ENCODE results near the gene R3HDML. TPM values are rescaled to one million over a fixed set of nuclear protein-coding genes. Genes with fewer than 3 reads are reported as not detected.

Gene R3HDML
- total RNA-seq, 2 experiments from 2014 or later, result not detected

DNA sequence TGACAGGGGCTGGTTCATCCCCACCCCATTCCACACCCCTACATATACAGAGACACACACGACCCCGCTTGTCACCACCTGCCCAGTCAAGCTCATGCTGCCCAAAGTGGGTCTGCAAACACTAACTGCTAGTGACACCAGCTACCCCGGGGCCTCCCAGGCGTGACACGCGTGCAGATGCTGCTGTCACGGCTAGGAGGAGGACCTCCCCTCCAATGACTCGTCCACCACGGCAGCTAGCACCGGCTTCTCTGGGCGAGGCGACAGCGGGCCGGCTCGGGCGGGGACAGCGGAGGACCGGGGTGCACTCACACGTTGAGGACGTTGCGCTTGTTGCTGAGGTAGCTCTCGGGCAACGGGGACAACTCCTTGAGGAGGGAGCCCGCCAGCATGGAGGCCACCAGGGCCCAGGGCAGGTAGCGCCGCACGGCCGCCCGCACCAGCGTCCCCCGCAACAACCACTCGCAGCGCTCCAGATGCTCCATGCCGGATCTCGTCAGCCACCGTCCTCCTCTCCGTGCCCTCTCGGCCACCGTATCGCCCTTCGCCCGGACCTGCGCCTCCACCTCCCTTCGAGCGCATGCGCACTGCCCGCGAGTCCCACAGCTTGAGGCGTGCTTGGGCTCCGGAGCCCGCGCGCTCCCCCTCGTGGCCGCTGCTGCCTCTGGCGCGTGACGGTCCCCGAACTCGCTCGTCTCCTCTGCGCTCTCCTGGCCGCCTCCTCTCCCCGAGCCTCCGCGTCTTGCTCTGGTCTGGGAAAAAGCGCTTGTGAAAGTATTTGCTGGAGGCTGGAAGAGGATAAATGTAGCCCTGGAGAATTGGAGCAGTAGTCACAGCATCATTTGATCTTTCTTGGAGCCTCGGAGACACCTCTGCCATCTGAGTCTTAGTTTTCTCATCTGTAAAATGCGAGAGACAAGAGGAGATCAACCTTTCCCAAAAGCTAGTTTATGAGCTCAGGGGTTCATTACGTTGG lies 25.9 kb upstream of the R3HDML start, which contains the start of gene FITM2:
Gene FITM2 (minus strand): TSS at position 539 of the 976 bp plus-strand sequence. CDS start 54 bp downstream, at position 485.
- ATAC-seq (ENCODE audit: poor library complexity) (peak; percentile 94), DNase-seq (peak; percentile 96 to 99 (median 98))
- no peaks in the 10 kb centered on the region for H3K27me3 Mint-ChIP-seq
- H3K4me3 Mint-ChIP-seq, result peak within 1 kb of the TSS; percentile 95
- Histone ChIP-seq H3K4me1 (ENCODE audit: insufficient read depth, low read length) (peaks cover 28% of the 10 kb centered on the region), H3K4me3 (ENCODE audit: low read length) (peak within 1 kb of the TSS; percentile 99), H3K27ac (ENCODE audit: low read depth in 1 of 2, low read length in 2 of 2) (peak within 1 kb of the TSS; percentile 40 to 47), H3K9me3 (ENCODE audit: control insufficient read depth in 1 of 2, insufficient read depth in 1 of 2, low read length in 2 of 2) (no peaks in the 10 kb centered on the region), H3K27me3 (ENCODE audit: control insufficient read depth in 1 of 2, insufficient read depth in 2 of 2, low read length in 2 of 2) (no peaks in the 10 kb centered on the region), H3K36me3 (ENCODE audit: insufficient read depth, low read length) (peaks cover 7% of the 10 kb centered on the region)
- CTCF ChIA-PET, result interaction anchor here (0.5 to 10.3 kb wide), 23 partner anchors 9 to 983 kb away, joined by 3 to 241 read pairs (median 4); partner anchors contain the start of gene OSER1
- H3K9me3 Mint-ChIP-seq, result no peaks in the 10 kb centered on the region
- POLR2A ChIA-PET, result interaction anchor here (0.5 to 6.3 kb wide), 6 partner anchors 9 to 143 kb away, joined by 3 to 155 read pairs (median 5); partner anchors contain the start of gene OSER1
- H3K27ac Mint-ChIP-seq, result peak within 1 kb of the TSS; percentile 76
- intact Hi-C loops (cut with DNase I, micrococcal nuclease), result loop anchor here (1.0 to 10.0 kb wide), 9 partner anchors 76 to 856 kb away; partner anchors contain the start of genes SRSF6 (in 1 of the 2) and TTPAL (in 1 of the 2)
- TF ChIP-seq CTCF (IDR thresholded peaks at IDR 0.05), result peak; percentile 87
- H3K36me3 Mint-ChIP-seq (ENCODE audit: low read depth), result peaks cover 12% of the 10 kb centered on the region
- peaks cover 28% of the 10 kb centered on the region for H3K4me1 Mint-ChIP-seq (ENCODE audit: low read depth)

DNA sequence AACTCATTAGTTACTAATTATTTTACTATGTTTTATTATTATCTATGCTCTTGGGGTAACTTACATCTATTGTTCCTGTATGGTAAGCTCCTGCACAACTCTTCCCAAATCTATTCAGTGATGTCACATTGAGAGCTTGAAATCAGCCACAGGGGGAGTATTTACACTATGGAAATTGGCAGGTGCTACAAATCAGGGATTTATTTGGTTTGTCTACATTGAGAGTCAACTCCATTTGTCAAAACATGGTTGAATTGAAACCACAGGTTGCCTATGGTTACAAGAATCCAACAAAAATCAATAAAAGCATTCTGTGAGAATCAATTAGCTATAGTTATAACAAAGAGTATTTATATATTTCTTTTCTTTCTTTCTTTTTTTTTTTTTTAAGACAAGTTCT lies 22.0 kb upstream of the R3HDML start:
- CTCF ChIA-PET, result interaction anchor here (10.3 kb wide), 1 partner anchor 99 kb away, joined by 241 read pairs; no protein-coding TSS in a partner anchor
- peaks cover 5% of the 10 kb centered on the region for H3K36me3 Mint-ChIP-seq (ENCODE audit: low read depth)
- peaks cover 16% of the 10 kb centered on the region for H3K4me1 Mint-ChIP-seq (ENCODE audit: low read depth)
- no peak overlapping the region for H3K27ac Mint-ChIP-seq
- DNase-seq, result no peak
- no peak for TF ChIP-seq CTCF (IDR thresholded peaks at IDR 0.05)
- Histone ChIP-seq H3K36me3 (ENCODE audit: insufficient read depth, low read length) (no peaks in the 10 kb centered on the region), H3K4me1 (ENCODE audit: insufficient read depth, low read length) (peaks cover 15% of the 10 kb centered on the region), H3K27ac (ENCODE audit: low read depth in 1 of 2, low read length in 2 of 2) (no peak overlapping the region), H3K9me3 (ENCODE audit: control insufficient read depth in 1 of 2, insufficient read depth in 1 of 2, low read length in 2 of 2) (no peaks in the 10 kb centered on the region), H3K4me3 (ENCODE audit: low read length) (no peak overlapping the region), H3K27me3 (ENCODE audit: control insufficient read depth in 1 of 2, insufficient read depth in 2 of 2, low read length in 2 of 2) (peaks cover 0 to 3% of the 10 kb centered on the region in 2 experiments)
- POLR2A ChIA-PET, result no interaction called here
- intact Hi-C loops (cut with DNase I, micrococcal nuclease), result loop anchor here (5.0 to 10.0 kb wide), 7 partner anchors 72 to 860 kb away; partner anchors contain the start of genes SRSF6 (in 1 of the 2) and TTPAL (in 1 of the 2)
- no peaks in the 10 kb centered on the region for H3K9me3 Mint-ChIP-seq
- H3K27me3 Mint-ChIP-seq, result peaks cover 6% of the 10 kb centered on the region
- H3K4me3 Mint-ChIP-seq, result peak overlapping the region; percentile 43
- ATAC-seq (ENCODE audit: poor library complexity), result no peak

DNA sequence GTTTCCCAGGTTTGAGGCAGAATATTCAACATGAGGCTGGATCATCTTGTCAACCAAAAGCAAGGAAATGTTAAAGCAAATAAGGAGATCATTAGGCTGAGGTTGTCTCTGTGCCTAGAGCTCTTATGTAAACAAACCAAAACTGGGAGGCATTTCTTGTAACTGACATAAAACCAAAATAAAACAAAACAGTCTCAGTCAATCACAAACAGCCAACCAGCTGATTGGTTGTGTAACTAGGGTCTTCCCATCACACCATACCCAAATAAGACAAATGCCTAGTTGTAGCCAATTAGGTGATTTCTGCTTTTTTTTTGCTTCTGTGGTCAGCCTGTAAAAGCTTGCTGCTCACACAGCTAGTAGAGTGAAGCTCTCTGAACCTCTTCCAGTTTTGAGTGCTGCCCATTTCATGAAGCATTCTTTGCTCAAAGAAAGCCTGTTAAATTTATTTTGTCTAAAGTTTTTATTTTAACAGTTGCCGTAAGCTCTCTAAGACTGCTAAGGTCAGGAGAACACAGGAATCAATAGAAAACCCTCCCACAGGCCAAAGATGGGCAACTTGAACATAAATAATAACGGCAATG lies 16.9 kb upstream of the R3HDML start:
- intact Hi-C loops (cut with DNase I, micrococcal nuclease), result loop anchor here (10.0 kb wide), 4 partner anchors 205 to 865 kb away; partner anchors contain the start of gene SRSF6 (in 1 of the 2)
- no peaks in the 10 kb centered on the region for H3K36me3 ChIP-seq (ENCODE audit: insufficient read depth, low read length)
- H3K9me3 ChIP-seq (ENCODE audit: control insufficient read depth in 1 of 2, insufficient read depth in 1 of 2, low read length in 2 of 2), result no peaks in the 10 kb centered on the region
- no peaks in the 10 kb centered on the region for H3K4me1 Mint-ChIP-seq (ENCODE audit: low read depth)
- ChIA-PET POLR2A (interaction anchor here (0.8 to 1.2 kb wide), 2 partner anchors 9 to 102 kb away, joined by 3 read pairs; partner anchors contain the start of gene FITM2), CTCF (interaction anchor here (1.3 kb wide), 1 partner anchor 9 kb away, joined by 5 read pairs; the partner anchor contains the start of gene FITM2)
- no peak for TF ChIP-seq CTCF (IDR thresholded peaks at IDR 0.05)
- H3K4me1 ChIP-seq (ENCODE audit: insufficient read depth, low read length), result no peaks in the 10 kb centered on the region
- DNase-seq (no peak), ATAC-seq (ENCODE audit: poor library complexity) (no peak)
- H3K27me3 Mint-ChIP-seq, result peaks cover 6% of the 10 kb centered on the region
- H3K27ac Mint-ChIP-seq, result no peak overlapping the region
- no peaks in the 10 kb centered on the region for H3K9me3 Mint-ChIP-seq
- H3K27me3 ChIP-seq (ENCODE audit: control insufficient read depth in 1 of 2, insufficient read depth in 2 of 2, low read length in 2 of 2), result peaks cover 0 to 3% of the 10 kb centered on the region in 2 experiments
- no peak overlapping the region for H3K27ac ChIP-seq (ENCODE audit: low read depth in 1 of 2, low read length in 2 of 2)
- H3K4me3 ChIP-seq (ENCODE audit: low read length), result no peak overlapping the region
- H3K4me3 Mint-ChIP-seq, result no peak overlapping the region
- H3K36me3 Mint-ChIP-seq (ENCODE audit: low read depth), result no peaks in the 10 kb centered on the region

All from CD4-positive, alpha-beta T cell (primary cell).